ENCODE results near the gene COBLL1. TPM values are rescaled to one million over a fixed set of nuclear protein-coding genes. Genes with fewer than 3 reads are reported as not detected.

COBLL1 gene
- total and polyA plus RNA-seq, 2 of the 4 experiments (the other 2 are of a cell fraction): 0.79 to 1.1 TPM

DNA sequence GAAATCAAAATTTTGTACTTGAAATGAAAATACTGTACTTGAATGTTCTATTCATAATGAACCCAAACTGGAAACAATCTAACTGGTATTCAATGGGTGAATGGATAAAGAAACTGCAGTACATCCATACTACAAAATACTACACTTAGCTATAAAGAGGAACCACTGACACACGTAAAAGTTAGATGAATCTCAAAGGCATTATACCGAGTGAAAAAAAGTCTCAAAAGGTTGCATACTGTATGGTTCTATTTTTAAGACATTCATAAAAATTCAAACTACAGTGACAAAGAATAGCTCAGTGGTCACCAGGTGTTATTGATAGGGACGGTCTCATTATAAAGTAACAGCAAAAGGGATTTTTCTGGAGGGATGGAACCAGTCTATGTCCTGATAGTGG, 41.1 kb downstream of the COBLL1 start:
- H3K56ac ChIP-seq (ENCODE audit: extremely low read depth, insufficient read depth, low read length): no peak overlapping the region
- dilution Hi-C loops (cut with HindIII; ENCODE audit: low sequenced_read_pairs, unreplicated experiment): no loop called here
- BruUV-seq (replicated peaks): no TSS peak

More for the DNA sequence above, 41.1 kb downstream of the COBLL1 start:
- Histone ChIP-seq H3K18ac (ENCODE audit: low read depth, low read length) (no peak overlapping the region), H3K27me3 (ENCODE audit: control insufficient read depth, insufficient read depth, low read length) (no peaks in the 10 kb centered on the region), H2AK9ac (replicated peaks; ENCODE audit: low read depth, low read length, poor library complexity) (no peak overlapping the region), H2AK5ac (ENCODE audit: low read depth, low read length) (no peak overlapping the region), H2AFZ (replicated peaks; ENCODE audit: low read length, poor library complexity) (no peak overlapping the region), H3K9ac (ENCODE audit: low read depth, low read length) (no peak overlapping the region), H2BK15ac (ENCODE audit: low read depth, low read length) (no peak overlapping the region), H3K4me1 (ENCODE audit: control insufficient read depth, insufficient read depth, low read length) (no peaks in the 10 kb centered on the region; the same call in 1 of the 2 replicates), H2BK120ac (ENCODE audit: low read depth, low read length) (no peak overlapping the region), H4K5ac (ENCODE audit: low read depth, low read length) (no peak overlapping the region), H3K23ac (ENCODE audit: low read depth, low read length) (no peak overlapping the region), H2BK20ac (ENCODE audit: low read depth, low read length) (no peak overlapping the region), H3K9me3 (ENCODE audit: control insufficient read depth, insufficient read depth, low read length) (no peaks in the 10 kb centered on the region), H4K20me1 (ENCODE audit: insufficient read depth, low read length) (no peaks in the 10 kb centered on the region), H3K4me3 (ENCODE audit: insufficient read depth, low read depth, low read length) (no peak overlapping the region), H3K4ac (ENCODE audit: low read depth, low read length) (no peak overlapping the region), H3K79me1 (ENCODE audit: low read depth in 1 of 2, low read length in 2 of 2) (no peaks in the 10 kb centered on the region), H3K36me3 (ENCODE audit: control insufficient read depth, insufficient read depth, low read length) (no peaks in the 10 kb centered on the region), H3K14ac (replicated peaks; ENCODE audit: low read depth, low read length) (no peak overlapping the region), H3K4me2 (ENCODE audit: low read depth, low read length) (no peak overlapping the region), H2BK5ac (ENCODE audit: low read depth, low read length, poor library complexity, severe bottlenecking) (no peak overlapping the region), H4K8ac (ENCODE audit: low read depth in 2 of 2, low read length in 2 of 2) (no peak overlapping the region), H3K9me1 (ENCODE audit: insufficient read depth, low read length) (no peaks in the 10 kb centered on the region), H3K27ac (ENCODE audit: insufficient read depth, low read length) (no peak overlapping the region), H4K91ac (ENCODE audit: insufficient read depth, low read depth, low read length) (no peak overlapping the region)
- TF ChIP-seq, protein P1, sequence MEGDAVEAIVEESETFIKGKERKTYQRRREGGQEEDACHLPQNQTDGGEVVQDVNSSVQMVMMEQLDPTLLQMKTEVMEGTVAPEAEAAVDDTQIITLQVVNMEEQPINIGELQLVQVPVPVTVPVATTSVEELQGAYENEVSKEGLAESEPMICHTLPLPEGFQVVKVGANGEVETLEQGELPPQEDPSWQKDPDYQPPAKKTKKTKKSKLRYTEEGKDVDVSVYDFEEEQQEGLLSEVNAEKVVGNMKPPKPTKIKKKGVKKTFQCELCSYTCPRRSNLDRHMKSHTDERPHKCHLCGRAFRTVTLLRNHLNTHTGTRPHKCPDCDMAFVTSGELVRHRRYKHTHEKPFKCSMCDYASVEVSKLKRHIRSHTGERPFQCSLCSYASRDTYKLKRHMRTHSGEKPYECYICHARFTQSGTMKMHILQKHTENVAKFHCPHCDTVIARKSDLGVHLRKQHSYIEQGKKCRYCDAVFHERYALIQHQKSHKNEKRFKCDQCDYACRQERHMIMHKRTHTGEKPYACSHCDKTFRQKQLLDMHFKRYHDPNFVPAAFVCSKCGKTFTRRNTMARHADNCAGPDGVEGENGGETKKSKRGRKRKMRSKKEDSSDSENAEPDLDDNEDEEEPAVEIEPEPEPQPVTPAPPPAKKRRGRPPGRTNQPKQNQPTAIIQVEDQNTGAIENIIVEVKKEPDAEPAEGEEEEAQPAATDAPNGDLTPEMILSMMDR (conservative IDR thresholded peaks at IDR 0.05; ENCODE audit: low read depth, low read length): no peak
- TF ChIP-seq FOS (IDR thresholded peaks at IDR 0.05; ENCODE audit: low read depth, low read length): no peak
- TF ChIP-seq CHD1 (IDR thresholded peaks at IDR 0.05; ENCODE audit: low read depth, low read length): no peak
- TF ChIP-seq RFX5 (IDR thresholded peaks at IDR 0.05; ENCODE audit: low read depth, low read length): no peak
- no peak for TF ChIP-seq MXI1 (IDR thresholded peaks at IDR 0.05; ENCODE audit: borderline replicate concordance, low read depth, low read length)
- no peak for TF ChIP-seq RAD21 (IDR thresholded peaks at IDR 0.05; ENCODE audit: low read length)
- TF ChIP-seq POLR2A (IDR thresholded peaks at IDR 0.05; ENCODE audit: low read depth, low read length): no peak
- TF ChIP-seq, protein P2, sequence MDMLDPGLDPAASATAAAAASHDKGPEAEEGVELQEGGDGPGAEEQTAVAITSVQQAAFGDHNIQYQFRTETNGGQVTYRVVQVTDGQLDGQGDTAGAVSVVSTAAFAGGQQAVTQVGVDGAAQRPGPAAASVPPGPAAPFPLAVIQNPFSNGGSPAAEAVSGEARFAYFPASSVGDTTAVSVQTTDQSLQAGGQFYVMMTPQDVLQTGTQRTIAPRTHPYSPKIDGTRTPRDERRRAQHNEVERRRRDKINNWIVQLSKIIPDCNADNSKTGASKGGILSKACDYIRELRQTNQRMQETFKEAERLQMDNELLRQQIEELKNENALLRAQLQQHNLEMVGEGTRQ (IDR thresholded peaks at IDR 0.05; ENCODE audit: low read depth, low read length): no peak
- no peak for TF ChIP-seq MAFK (IDR thresholded peaks at IDR 0.05; ENCODE audit: low read depth, low read length)
- no peak for TF ChIP-seq CEBPB (IDR thresholded peaks at IDR 0.05; ENCODE audit: low read depth, low read length)
- WGBS, 2 experiments (ENCODE audit: extremely low coverage in 2 of 2, insufficient read length in 1 of 2): no CpG with 5 or more reads among the region's 3 CpGs
- in situ Hi-C loops (cut with MboI; ENCODE audit: low sequenced_read_pairs): no loop called here
- ChIA-PET POLR2A (ENCODE audit: unreplicated experiment) (no interaction called here), CTCF (interaction anchor here (1.1 kb wide), 1 partner anchor 82 kb away, joined by 3 read pairs; no protein-coding TSS in a partner anchor)
- intact Hi-C loops (cut with micrococcal nuclease): no loop called here
- ATAC-seq (ENCODE audit: low read depth) (no peak), DNase-seq (no peak)
